Mammary epithelial cell (primary cell): Measurements from ENCODE around the gene GP5.

Experiments used
- EZH2 ChIP-seq: IDR thresholded peaks from 2 replicates; pipeline ENCODE4 v1.6.1; 2012; ENCODE audit warnings: low read length, inconsistent platforms, borderline replicate concordance
- TF ChIP-seq, protein P1 (sequence below), 2 donors: IDR thresholded peaks in 1 of 2; conservative IDR thresholded peaks in 1 of 2; 2 replicates each; pipeline ENCODE4 v1.5.1; 2011 to 2012; ENCODE audit warnings: inconsistent platforms in 2 of 2, low read length in 2 of 2, mild to moderate bottlenecking in 2 of 2, control low read depth in 1 of 2, low read depth in 1 of 2; ENCODE audit not compliant: insufficient read depth in 1 of 2; ENCODE audit errors: extremely low read depth in 1 of 2

DNA sequence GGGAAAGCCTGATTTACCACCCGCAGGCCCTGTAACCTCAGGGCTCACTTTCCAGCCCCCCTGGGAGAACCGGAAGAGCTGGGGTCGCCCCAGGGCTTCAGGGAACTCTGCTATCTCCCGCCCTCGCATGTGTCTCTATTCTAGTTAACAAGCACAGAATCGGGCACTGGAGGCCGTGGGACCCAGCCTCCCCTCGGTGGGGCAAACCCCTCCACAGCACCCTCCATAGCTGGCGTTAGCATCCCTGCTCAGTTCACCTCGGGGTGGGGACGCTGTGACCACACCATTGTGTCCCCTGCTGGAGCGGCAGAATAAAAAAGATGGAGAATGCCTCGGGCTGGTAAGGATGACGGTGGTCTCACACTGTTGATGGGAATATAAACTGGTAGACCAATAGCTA lies 26.0 kb downstream of the GP5 start:
- TF ChIP-seq, protein P1, sequence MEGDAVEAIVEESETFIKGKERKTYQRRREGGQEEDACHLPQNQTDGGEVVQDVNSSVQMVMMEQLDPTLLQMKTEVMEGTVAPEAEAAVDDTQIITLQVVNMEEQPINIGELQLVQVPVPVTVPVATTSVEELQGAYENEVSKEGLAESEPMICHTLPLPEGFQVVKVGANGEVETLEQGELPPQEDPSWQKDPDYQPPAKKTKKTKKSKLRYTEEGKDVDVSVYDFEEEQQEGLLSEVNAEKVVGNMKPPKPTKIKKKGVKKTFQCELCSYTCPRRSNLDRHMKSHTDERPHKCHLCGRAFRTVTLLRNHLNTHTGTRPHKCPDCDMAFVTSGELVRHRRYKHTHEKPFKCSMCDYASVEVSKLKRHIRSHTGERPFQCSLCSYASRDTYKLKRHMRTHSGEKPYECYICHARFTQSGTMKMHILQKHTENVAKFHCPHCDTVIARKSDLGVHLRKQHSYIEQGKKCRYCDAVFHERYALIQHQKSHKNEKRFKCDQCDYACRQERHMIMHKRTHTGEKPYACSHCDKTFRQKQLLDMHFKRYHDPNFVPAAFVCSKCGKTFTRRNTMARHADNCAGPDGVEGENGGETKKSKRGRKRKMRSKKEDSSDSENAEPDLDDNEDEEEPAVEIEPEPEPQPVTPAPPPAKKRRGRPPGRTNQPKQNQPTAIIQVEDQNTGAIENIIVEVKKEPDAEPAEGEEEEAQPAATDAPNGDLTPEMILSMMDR (conservative IDR thresholded peaks at IDR 0.05 in 1 of 2, IDR thresholded peaks at IDR 0.05 in 1 of 2; ENCODE audit: extremely low read depth in 1 of 2, insufficient read depth in 1 of 2, low read depth in 1 of 2, low read length in 2 of 2): no peak
- no peak for TF ChIP-seq EZH2
